GM19463 (cell line): ENCODE results near the gene NPIPA2.
"Not testable (repeated sequence)": the region's sequence is repeated elsewhere in the genome, so short reads cannot be mapped to it uniquely, and the experiment has no call there.

Source experiments
- ATAC-seq: cut with Tn5 transposase; IDR thresholded peaks from one replicate; pipeline ENCODE4 v1.9.1; 2021; ENCODE audit warnings: mild to moderate bottlenecking, moderate library complexity; ENCODE audit not compliant: unreplicated experiment

Gene NPIPA2

GRCh38 chr16:14742273-14743128 is at the start of gene NPIPA2:
Gene NPIPA2, plus strand, starts transcription at chr16:14742533. Its CDS starts 5,533 bp downstream, at chr16:14748066.
- peak; percentile 99 for ATAC-seq

DNA sequence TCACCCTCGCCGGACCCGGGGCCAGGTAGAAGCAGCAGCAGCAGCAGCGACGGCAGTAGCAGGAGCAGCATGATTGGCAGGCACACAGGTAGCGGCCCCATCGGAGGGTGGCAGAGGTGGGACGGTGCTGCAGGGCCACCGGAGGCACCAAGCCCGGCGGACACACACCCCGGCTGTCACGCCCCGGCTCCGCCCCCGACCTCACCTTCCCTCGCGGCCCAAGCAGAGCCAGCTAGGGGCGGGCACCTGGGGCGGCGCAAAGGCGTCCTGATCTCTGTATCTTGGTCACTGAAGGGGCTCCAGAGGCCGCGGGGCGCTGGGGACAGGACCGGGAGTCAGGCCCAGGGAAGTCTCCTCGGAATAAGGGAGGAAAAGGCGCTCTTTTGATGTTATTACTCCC is 48.2 kb upstream of the NPIPA2 start, which contains the start of gene PLA2G10:
PLA2G10 (minus strand) TSS at position 180 of the 400 bp plus-strand sequence; CDS start at position 101, 79 bp downstream.
- ATAC-seq: not testable (repeated sequence)

DNA sequence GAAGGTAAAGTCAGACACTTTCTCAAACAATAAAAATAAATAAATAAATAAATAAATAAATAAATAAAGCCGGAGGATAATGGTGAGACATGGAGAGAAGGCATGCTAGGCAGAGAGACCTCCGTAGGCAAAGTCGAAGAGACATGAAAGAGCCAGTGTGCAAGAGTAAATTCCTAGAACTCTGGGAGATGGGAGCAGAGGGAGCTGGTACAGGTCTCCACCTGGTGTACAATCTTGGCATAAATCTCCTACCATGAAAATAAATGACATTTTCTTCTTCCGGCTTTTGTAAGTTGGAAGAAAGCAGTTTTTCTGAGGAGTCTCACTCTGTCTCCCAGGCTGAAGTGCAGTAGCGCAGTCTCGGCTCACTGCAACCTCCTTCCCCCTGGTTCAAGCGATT is 40.5 kb upstream of the NPIPA2 start:
- not testable (repeated sequence) for ATAC-seq

DNA sequence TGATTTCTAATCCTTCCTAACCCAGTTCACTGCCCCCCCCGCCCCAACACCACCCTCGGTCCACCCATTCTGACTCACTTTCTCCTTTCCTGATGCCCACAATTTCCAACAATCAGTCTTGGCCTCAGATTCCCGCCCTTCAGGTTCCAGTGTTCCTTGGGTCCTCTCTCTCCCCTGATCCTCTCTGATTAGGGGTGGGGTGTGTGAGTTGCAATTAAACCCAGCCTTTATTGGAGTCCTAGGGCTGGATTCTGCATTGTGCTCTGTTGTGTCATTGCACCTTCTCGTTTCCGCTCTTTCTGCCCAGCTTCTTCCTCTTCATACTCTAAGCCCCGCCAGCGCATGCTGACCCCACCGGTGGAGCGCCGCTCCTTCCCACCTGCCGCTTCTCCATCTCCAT is 39.7 kb upstream of the NPIPA2 start:
- ATAC-seq: not testable (repeated sequence)

GRCh38 chr16:14703156-14704011 is 38.9 kb upstream of the NPIPA2 start, which contains the start of gene NPIPA3:
Gene NPIPA3, plus strand, starts transcription at chr16:14703411. Its CDS starts 5,533 bp downstream, at chr16:14708944.
- ATAC-seq: peak; percentile 100

DNA sequence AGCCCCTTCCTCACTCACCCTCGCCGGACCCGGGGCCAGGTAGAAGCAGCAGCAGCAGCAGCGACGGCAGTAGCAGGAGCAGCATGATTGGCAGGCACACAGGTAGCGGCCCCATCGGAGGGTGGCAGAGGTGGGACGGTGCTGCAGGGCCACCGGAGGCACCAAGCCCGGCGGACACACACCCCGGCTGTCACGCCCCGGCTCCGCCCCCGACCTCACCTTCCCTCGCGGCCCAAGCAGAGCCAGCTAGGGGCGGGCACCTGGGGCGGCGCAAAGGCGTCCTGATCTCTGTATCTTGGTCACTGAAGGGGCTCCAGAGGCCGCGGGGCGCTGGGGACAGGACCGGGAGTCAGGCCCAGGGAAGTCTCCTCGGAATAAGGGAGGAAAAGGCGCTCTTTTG is 9.1 kb upstream of the NPIPA2 start:
- ATAC-seq: not testable (repeated sequence)

DNA sequence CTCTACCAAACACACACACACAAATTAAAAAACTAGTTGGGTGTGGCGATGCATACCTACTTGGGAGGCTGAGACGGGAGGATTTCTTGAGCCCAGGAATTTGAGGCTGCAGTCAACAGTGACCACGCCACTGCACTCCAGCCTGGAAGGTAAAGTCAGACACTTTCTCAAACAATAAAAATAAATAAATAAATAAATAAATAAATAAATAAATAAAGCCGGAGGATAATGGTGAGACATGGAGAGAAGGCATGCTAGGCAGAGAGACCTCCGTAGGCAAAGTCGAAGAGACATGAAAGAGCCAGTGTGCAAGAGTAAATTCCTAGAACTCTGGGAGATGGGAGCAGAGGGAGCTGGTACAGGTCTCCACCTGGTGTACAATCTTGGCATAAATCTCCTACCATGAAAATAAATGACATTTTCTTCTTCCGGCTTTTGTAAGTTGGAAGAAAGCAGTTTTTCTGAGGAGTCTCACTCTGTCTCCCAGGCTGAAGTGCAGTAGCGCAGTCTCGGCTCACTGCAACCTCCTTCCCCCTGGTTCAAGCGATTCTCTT is 1.4 kb upstream of the NPIPA2 start:
- ATAC-seq: not testable (repeated sequence)

- ATAC-seq: not testable (repeated sequence)
These were observed 539 bp upstream of the NPIPA2 start for GRCh38 chr16:14741794-14742193.

- not testable (repeated sequence) for ATAC-seq
These were observed 31.3 kb downstream of the NPIPA2 start for GRCh38 chr16:14773654-14774053.

DNA sequence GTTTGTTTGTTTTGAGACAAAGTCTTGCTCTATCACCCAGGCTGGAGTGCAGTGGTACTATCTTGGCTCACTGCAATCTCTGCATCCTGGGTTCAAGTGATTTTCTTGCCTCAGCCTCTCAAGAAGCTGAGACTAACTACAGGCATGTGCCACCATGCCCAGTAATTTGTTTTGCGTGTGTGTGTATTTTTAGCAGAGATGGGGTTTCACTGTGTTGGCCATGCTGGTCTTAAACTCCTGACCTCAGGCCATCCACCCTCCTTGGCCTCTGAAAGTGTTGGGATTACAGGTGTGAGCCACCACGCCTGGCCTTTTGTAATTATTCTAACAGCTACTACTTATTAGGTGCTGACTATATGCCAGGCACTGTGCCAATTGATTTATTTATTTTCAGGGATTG is 33.3 kb downstream of the NPIPA2 start:
- not testable (repeated sequence) for ATAC-seq

DNA sequence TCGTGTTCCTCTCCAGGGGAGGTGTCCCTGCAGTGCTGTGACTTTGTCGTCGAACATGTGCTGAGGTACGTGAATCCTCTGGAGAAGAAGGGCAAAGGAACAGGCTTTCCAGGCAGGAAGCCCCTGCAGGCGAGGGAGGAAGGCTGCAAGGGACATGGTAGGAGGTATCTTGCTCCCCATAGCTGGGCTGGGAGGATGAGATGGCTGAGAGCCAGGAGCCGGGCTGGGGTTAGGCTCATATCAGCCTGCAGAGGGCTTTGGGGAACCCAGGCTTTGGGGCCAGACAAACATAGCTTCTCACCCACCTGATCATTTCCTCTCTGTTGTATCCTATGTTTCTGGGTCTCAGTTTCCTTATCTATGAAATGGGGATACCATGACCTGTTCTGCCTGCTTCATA is 34.4 kb downstream of the NPIPA2 start:
- ATAC-seq: not testable (repeated sequence)

GRCh38 chr16:14779368-14779877 is 37.1 kb downstream of the NPIPA2 start:
- ATAC-seq: not testable (repeated sequence)

DNA sequence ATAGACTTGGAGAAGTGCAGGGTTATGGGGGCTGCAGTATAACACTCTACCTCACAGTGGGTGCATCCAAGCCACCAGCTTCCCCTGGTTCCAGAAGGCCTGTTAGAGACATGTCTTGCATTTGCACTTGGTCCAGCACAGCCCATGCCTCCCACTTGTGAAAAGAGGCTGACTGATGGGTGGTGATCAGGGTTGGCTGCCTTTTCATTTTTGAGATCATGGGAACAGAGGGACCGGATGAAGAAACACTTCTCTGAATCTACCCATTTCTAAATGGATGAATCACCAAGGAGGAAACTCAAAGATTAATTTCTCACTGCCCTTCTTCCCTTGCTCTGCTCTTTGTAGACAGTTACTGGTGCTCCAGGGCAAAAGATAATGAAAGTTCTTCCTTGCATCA is 43.8 kb downstream of the NPIPA2 start:
- not testable (repeated sequence) for ATAC-seq

DNA sequence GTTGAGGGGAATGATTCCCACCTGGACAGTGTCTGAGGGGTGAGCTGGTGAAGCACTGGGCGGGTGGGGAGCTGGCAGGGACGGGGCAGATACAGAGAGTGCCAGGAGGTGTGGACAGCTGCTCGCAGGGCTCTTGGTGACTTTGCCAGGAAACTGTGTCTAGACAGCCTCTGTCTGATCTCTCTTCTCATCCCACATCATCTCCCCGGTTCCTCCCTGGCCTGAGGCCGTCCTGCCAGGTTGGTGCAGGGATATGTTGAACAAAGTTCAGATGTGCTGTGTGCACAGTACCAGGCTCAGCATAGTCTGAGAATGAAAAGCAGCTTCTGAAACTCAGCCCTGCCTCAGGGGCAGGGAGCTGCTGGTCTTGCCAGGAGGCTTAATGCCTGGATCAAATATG is 47.2 kb downstream of the NPIPA2 start:
- ATAC-seq: not testable (repeated sequence)

- ATAC-seq: not testable (repeated sequence)
These were observed 48.1 kb downstream of the NPIPA2 start for GRCh38 chr16:14790320-14790956.

GRCh38 chr16:14792914-14793313 is 50.6 kb downstream of the NPIPA2 start:
- ATAC-seq: not testable (repeated sequence)

GRCh38 chr16:14797558-14797957 is 55.2 kb downstream of the NPIPA2 start:
- not testable (repeated sequence) for ATAC-seq

GRCh38 chr16:14803577-14803976 is 61.2 kb downstream of the NPIPA2 start:
- not testable (repeated sequence) for ATAC-seq

DNA sequence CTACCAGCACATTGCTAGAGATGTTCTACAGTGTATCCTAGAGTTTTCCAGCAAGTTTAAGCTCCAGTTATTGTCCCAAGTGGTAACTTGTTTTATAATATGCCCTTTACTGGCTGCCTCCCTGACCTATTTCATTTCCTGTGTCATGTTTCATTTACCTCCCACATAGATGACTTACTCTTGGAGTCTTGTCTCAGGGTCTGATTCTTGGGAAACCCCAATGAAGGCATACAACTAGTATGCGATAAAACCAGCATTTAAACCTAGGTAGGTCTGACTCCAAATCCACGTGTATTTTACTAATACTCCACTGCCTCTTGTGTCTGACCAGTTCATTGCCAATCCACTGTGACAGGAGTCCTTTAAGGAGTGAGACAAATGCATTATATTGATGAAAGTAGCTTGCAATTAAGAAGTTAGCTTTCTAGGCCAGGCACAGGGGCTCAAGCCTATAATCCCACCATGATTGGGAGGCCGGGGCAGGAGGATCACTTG is 64.9 kb downstream of the NPIPA2 start:
- ATAC-seq: not testable (repeated sequence)

- not testable (repeated sequence) for ATAC-seq
These were observed 71.6 kb downstream of the NPIPA2 start for GRCh38 chr16:14813890-14814289.
